ENCODE data around the gene KCNK15.

The KCNK15 gene

GRCh38 chr20:44715499-44716308 lies 30.0 kb upstream of the KCNK15 start:
- no peak for DNase-seq (ENCODE audit: low spot score)

DNA sequence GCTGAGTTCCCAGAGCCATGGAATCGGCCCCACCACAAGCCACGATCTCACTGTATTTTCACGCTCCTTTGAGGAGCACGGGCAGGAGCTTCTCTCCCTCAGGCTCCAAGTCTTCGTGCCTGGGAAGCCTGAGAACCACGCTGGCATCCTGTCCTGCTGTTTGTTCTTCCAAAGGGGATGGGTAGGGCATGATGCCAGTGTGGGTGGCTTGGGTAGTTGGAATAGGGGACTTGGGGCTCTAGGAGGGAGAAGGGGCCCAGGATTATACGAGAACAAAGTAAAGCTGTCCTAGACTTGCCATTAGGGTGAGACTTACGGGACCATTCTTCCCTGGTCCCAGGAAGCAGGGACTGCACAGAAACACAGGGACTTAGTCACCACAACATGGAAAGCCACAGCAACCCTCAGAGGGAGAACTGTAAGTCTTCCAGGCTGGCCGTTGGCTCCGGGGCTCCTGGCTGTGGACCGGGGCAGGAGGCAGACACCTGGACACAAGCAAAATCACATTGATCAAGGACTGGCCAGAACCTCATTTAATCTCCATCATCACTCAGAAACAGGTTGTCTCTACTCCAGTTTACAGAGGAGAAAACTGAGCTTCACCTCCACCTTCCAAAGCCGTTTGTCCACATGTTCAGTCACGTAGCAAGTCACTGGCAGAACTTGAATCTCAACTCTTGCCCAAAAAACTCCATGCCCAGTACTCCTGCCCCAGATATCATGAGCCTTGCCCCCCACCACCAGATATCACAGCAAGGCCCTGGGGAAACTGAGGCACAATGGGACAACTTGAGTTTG lies 29.2 kb upstream of the KCNK15 start:
- peak; percentile 37 for DNase-seq (ENCODE audit: low spot score)

DNA sequence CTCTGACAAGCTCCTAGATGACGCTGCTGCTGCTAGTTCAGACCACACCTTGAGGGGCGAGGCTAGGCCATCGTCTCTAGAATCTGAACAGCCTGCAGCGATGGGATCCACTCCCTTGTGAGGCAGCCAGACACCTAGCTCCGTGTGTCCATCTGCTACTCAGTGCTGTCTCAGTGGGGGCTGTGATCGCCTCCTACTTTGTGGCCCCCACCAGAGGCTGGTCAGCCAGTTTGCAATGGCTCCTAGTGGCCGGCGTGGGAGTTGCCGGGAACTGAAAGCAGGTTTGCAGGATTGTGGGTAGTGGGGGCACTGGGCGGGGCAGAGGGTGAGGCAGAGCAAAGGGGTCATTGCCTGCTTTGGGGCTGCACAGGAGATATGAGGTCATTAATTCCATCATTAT lies 27.7 kb upstream of the KCNK15 start:
- no peak for DNase-seq (ENCODE audit: low spot score)

DNA sequence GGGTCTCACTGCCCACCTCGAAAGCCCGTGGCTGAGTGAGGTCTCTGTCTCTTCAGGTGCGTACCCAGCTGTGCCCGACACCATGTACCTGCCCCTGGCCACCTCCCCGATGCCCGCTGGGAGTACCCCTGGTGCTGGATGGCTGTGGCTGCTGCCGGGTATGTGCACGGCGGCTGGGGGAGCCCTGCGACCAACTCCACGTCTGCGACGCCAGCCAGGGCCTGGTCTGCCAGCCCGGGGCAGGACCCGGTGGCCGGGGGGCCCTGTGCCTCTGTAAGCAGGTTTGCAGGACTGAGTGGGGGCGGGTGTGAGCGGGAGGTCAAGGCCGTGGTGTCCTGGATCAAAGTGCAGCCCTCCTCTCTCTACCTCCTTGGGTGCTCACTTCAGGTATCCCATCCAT lies 25.8 kb upstream of the KCNK15 start:
- no peak for DNase-seq (ENCODE audit: low spot score)

- peak; percentile 83 for DNase-seq (ENCODE audit: low spot score)
Observed at GRCh38 chr20:44720621-44720996, 25.1 kb upstream of the KCNK15 start.

DNA sequence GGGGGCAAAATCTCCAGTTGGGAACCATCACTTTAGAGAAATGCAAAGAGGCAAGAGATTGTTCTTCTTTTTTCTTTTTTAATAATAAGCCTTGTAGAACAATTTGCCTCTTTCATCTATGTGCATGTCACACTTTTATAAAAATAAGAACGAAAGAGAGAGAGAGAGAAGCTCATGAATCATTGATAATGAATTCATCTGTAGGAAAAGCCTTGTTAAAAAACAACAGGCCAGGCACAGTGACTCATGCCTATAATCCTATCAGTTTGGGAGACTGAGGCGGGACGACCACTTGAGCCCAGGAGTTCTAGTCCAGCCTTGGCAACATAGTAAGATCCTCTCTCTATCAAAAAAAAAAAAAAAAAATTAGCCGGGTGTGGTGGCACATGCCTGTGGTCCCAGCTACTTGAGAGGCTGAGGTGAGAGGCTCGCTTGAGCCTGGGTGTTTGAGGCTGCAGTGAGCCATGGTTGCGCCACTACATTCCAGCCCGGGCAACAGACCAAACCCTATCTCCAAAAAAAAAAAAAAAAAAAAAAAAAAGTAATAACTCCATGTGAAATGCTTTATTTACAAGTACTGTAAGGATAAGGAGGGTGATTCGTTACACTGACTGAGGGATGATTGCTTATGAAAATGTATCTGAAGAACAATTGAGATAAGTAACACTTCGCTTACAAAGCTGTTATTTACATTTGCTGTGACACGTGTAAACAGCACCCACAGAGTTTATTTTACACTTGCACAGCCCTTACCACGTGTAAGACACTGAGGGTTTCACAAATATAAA lies 24.5 kb upstream of the KCNK15 start:
- peak; percentile 51 for DNase-seq (ENCODE audit: low spot score)

GRCh38 chr20:44721785-44722054 lies 23.9 kb upstream of the KCNK15 start:
- DNase-seq (ENCODE audit: low spot score): no peak

DNA sequence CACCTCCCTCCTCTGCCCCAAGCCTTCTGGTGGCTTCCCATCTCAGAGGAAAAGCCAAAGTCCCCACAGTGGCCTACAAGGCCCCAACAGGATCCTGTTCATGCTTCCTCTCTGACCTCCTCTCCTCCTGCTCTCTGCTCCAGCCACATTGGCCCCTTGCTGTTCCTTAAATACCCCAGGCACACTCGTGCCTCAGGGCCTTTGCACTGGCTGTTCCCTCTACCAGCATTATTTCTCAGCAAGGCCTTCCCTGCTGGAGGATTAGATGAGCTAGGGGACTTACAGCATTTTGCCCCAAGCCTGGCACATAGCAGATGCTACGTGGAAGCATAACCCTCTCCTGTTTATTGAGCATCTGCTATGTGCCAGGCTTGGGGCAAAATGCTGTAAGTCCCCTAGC lies 22.7 kb upstream of the KCNK15 start:
- DNase-seq (ENCODE audit: low spot score): no peak

- no peak for DNase-seq (ENCODE audit: low spot score)
Observed at GRCh38 chr20:44723391-44723790, 22.3 kb upstream of the KCNK15 start.

GRCh38 chr20:44723798-44724362 lies 21.8 kb upstream of the KCNK15 start:
- DNase-seq (ENCODE audit: low spot score): no peak

DNA sequence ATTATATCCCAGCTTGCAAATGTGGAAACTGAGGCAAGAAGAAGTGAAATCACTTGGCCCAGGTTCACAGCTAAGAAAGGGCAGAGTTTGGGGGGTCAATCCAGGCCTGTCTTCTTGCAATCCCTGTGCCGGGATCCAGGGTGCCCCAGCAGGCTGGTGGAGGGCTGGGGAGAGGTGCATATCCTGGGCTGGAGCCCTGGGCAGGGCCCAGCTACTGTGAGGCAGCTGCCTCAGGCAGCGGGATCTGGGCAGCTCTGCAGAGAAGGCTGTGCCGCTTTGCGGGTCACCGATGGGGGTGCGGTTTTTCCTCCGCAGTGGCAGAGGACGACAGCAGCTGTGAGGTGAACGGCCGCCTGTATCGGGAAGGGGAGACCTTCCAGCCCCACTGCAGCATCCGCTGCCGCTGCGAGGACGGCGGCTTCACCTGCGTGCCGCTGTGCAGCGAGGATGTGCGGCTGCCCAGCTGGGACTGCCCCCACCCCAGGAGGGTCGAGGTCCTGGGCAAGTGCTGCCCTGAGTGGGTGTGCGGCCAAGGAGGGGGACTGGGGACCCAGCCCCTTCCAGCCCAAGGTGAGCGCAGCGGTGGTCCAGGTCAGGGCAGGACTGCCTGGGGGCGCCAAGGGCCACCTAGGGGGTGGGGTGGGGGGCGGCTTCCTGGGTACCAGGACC lies 21.1 kb upstream of the KCNK15 start:
- no peak for DNase-seq (ENCODE audit: low spot score)

- no peak for DNase-seq (ENCODE audit: low spot score)
Observed at GRCh38 chr20:44725837-44726236, 19.8 kb upstream of the KCNK15 start.

DNA sequence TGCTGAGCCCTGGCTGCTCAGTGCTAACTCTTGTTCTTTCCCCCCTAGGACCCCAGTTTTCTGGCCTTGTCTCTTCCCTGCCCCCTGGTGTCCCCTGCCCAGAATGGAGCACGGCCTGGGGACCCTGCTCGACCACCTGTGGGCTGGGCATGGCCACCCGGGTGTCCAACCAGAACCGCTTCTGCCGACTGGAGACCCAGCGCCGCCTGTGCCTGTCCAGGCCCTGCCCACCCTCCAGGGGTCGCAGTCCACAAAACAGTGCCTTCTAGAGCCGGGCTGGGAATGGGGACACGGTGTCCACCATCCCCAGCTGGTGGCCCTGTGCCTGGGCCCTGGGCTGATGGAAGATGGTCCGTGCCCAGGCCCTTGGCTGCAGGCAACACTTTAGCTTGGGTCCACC lies 18.6 kb upstream of the KCNK15 start:
- no peak for DNase-seq (ENCODE audit: low spot score)

DNA sequence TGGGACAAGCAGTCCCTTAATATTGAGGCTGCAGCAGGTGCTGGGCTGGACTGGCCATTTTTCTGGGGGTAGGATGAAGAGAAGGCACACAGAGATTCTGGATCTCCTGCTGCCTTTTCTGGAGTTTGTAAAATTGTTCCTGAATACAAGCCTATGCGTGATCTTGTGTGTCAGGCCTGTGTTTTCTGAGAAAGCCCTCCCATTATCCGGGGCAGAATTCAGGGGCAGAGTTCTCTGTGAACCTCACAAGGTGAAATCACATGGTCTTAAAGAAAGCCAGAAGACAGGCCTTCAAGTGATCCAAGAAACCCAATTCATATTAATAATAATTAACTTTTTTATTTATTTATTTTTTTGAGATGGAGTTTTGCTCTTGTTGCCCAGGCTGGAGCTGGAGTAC lies 18.0 kb upstream of the KCNK15 start:
- no peak for DNase-seq (ENCODE audit: low spot score)

DNA sequence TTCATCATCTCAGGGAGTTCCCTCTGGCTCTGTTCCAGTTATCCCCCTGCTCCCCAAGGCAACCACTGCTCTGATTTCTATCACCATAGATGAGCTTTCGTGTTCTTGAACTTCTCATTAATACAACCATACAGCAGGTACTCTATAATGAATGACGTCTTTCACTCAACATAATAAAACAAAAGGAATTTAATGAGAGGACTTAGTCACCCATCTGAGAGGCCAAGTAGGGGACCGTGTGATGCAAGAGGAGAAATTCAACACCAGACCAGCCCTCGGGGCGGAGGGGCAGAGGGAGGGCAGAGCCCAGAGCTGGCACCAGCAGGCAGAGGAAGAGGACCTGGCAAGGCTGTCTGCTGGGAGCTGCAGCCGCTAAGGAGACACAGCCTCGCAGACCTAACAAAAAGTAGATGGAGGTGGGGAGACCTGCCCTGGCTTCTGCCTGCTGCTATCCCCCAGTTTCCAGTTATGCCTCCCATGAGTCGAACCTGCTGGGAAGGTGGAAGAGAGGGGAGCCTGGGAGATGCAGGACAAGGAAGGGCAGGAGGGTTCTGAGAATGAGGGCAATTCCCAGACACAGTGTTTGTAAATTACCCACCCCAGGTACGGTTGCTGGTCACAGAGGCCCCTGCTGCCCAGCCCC lies 16.7 kb upstream of the KCNK15 start:
- DNase-seq (ENCODE audit: low spot score): peak; percentile 90

DNA sequence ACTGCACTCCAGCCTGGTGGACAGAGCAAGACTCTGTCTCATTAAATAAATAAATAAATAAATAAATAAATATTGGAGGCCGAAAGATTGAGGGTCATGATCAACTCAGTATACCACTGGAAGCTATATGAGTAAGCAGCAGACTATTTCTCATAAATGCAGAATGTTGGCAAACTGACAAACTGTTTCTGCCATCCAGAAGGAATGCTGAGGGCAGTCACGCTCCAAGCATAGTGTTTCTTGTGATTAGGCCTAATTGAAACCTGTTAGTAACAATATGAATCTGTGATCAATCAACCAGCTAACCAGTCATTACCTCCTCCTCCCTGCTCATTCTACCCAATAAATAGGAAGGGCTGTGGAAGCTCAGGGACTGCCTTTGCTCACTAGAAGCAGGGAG lies 15.2 kb upstream of the KCNK15 start:
- DNase-seq (ENCODE audit: low spot score): peak; percentile 42

GRCh38 chr20:44731657-44732056 lies 14.0 kb upstream of the KCNK15 start:
- no peak for DNase-seq (ENCODE audit: low spot score)

DNA sequence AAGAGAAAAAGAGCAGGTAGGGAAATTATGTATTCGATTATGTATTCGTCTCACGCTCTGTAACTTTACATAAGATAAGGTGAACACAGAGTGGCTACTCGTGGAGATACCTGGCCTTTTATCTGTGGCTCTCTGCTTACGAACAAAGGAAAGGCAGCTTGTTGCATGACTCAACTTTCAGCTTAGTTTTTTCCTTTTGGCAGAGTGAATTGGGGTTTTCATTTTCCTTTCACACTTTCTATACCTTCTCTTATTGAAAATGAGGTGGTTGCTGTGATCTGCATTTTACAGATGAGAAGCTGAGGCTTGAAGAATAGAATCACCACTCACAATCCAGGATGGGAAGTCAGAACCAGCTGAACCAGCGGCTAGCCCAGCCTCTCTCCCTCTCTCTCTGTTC lies 13.3 kb upstream of the KCNK15 start:
- DNase-seq (ENCODE audit: low spot score): no peak

- DNase-seq (ENCODE audit: low spot score): peak; percentile 75
Observed at GRCh38 chr20:44733341-44734069, 12.2 kb upstream of the KCNK15 start.

- peak; percentile 72 for DNase-seq (ENCODE audit: low spot score)
Observed at GRCh38 chr20:44734938-44735337, 10.7 kb upstream of the KCNK15 start.

DNA sequence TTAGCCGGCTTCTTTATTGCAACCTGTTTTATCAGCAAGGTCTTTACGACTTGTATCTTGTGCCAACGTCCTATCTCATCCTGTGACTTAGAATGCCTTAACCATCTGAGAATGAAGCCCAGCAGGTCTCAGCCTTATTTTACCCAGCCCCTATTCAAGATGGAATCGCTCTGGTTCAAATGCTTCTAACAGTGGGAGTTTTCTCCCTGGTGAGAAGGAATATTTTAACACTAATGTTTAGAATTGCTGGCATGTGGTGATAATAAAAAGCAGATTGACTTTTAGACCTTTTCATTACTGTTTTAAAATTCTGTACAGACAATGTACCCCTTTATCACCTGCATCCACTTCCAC lies 9.9 kb upstream of the KCNK15 start:
- DNase-seq (ENCODE audit: low spot score): no peak

All from AG08395 (cell line).